ENCODE results near the gene SDHAF4. TPM values are rescaled to one million over a fixed set of nuclear protein-coding genes. Genes with fewer than 3 reads are reported as not detected.

Gene SDHAF4
- total RNA-seq, 1 experiment from 2014 or later, result 29.1 TPM

DNA sequence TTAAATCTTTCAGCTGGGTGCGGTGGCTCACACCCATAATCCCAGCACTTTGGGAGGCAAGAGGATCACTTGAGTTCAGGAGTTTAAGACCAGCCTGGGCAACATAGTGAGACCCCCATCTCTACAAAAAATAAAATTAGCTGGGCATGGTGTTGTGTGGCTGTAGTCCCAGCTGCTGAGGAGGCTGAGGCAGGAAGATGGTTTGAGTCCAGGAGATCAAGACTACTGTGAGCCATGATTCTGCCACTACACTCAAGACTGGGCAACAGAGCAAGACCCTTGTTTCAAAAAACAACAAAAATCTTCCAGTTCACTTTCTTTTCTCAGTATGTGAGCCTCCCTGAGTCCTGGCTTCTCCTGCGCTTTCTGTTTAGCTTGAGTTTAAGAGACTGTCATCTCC is 7.9 kb downstream of the SDHAF4 start:
- Histone ChIP-seq H4K20me1 (ENCODE audit: insufficient read depth) (no peaks in the 10 kb centered on the region), H3K4me2 (no peak overlapping the region), H3K27ac (no peak overlapping the region), H3K27me3 (ENCODE audit: insufficient read depth, low read depth) (no peaks in the 10 kb centered on the region), H3K79me2 (ENCODE audit: low read depth) (no peaks in the 10 kb centered on the region), H3K4me1 (replicated peaks; ENCODE audit: insufficient read depth) (0 out of 2 replicates have a peak, but pooled peaks cover 3% of the 10 kb centered on the region), H3K36me3 (ENCODE audit: low read depth) (no peaks in the 10 kb centered on the region), H3K4me3 (no peak overlapping the region), H3K9me3 (ENCODE audit: insufficient read depth, low read depth) (no peaks in the 10 kb centered on the region), H3K9me2 (ENCODE audit: insufficient read depth) (no peaks in the 10 kb centered on the region), H3F3A (ENCODE audit: insufficient read depth, low read depth) (0 out of 2 replicates have a peak, but pooled peaks cover 6% of the 10 kb centered on the region), H2AFZ (no peak overlapping the region)
- BruUV-seq (replicated peaks), result no TSS peak
- no peak for DNase-seq
- ChIA-PET CTCF (interaction anchor here (0.7 kb wide), 1 partner anchor 304 kb away, joined by 3 read pairs; no protein-coding TSS in a partner anchor), POLR2A (ENCODE audit: unreplicated experiment) (interaction anchor here (0.5 kb wide), 1 partner anchor 93 kb away, joined by 3 read pairs; the partner anchor contains the start of gene SMAP1)
- intact Hi-C loops (cut with micrococcal nuclease; ENCODE audit: unreplicated experiment), result no loop called here
- TF ChIP-seq, protein P1, sequence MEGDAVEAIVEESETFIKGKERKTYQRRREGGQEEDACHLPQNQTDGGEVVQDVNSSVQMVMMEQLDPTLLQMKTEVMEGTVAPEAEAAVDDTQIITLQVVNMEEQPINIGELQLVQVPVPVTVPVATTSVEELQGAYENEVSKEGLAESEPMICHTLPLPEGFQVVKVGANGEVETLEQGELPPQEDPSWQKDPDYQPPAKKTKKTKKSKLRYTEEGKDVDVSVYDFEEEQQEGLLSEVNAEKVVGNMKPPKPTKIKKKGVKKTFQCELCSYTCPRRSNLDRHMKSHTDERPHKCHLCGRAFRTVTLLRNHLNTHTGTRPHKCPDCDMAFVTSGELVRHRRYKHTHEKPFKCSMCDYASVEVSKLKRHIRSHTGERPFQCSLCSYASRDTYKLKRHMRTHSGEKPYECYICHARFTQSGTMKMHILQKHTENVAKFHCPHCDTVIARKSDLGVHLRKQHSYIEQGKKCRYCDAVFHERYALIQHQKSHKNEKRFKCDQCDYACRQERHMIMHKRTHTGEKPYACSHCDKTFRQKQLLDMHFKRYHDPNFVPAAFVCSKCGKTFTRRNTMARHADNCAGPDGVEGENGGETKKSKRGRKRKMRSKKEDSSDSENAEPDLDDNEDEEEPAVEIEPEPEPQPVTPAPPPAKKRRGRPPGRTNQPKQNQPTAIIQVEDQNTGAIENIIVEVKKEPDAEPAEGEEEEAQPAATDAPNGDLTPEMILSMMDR (conservative IDR thresholded peaks at IDR 0.05), result no peak
- no peak for TF ChIP-seq EZH2 (IDR thresholded peaks at IDR 0.05; ENCODE audit: low read depth)

DNA sequence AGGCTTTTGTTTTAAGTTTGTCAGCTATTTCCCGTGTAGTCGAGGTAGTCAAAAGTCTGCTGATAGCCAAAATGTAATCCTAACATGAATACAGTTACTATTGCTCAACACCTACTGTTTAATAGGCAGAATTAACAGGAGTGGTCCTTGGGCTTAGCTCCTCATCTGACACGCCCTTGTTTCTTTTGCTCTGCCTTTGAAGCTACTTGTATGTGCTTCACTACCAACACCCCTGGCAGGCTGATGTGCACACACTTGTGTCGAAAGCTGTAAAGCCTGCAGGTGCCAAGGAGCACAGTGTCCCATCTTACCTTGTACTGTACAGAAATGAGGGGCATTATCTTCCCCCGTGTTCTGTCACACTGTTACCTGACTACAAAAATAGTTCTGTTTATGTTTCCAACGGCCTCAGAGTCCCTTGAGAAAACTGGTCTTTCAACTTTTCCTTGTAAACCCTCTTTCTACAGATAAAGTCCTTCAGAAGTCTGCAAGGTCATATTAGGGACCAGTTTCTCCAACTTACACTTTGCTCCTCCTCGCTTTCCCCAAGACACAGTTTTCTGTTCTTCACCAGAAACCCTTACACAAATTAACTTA is 9.3 kb downstream of the SDHAF4 start:
- DNase-seq, result no peak
- ChIA-PET CTCF (no interaction called here), POLR2A (ENCODE audit: unreplicated experiment) (no interaction called here)
- Histone ChIP-seq H2AFZ (no peak overlapping the region), H3F3A (ENCODE audit: insufficient read depth, low read depth) (0 out of 2 replicates have a peak, but pooled peaks cover 6% of the 10 kb centered on the region), H3K9me3 (ENCODE audit: insufficient read depth, low read depth) (no peaks in the 10 kb centered on the region), H3K27me3 (ENCODE audit: insufficient read depth, low read depth) (no peaks in the 10 kb centered on the region), H4K20me1 (ENCODE audit: insufficient read depth) (no peaks in the 10 kb centered on the region), H3K4me2 (no peak overlapping the region), H3K36me3 (ENCODE audit: low read depth) (no peaks in the 10 kb centered on the region), H3K79me2 (ENCODE audit: low read depth) (no peaks in the 10 kb centered on the region), H3K27ac (no peak overlapping the region), H3K4me1 (replicated peaks; ENCODE audit: insufficient read depth) (0 out of 2 replicates have a peak, but pooled peaks cover 3% of the 10 kb centered on the region), H3K4me3 (no peak overlapping the region), H3K9me2 (ENCODE audit: insufficient read depth) (no peaks in the 10 kb centered on the region)
- intact Hi-C loops (cut with micrococcal nuclease; ENCODE audit: unreplicated experiment), result no loop called here
- BruUV-seq (replicated peaks), result no TSS peak
- no peak for TF ChIP-seq EZH2 (IDR thresholded peaks at IDR 0.05; ENCODE audit: low read depth)
- TF ChIP-seq, protein P1 (conservative IDR thresholded peaks at IDR 0.05), result no peak

DNA sequence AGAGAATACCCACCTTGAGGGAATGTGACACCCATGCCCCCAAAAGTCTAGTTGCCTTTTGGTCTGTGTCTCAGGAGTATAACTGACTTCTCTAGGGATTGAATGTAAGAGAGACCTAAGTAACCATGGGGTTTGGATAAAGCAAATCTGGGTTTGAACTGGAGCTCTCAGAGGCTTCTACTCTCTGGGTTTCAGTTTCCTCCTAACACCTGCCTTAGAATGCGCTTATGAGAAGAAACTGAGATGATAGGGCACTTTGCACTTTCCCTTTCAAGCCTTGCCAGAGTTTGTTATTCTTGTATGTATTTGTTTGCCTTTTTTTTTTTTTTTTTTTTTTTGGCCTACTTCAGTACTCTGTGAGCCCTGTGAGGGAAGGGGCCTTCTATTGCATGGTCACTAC is 19.4 kb downstream of the SDHAF4 start:
- H3F3A ChIP-seq (ENCODE audit: insufficient read depth, low read depth), result no peaks in the 10 kb centered on the region
- no peaks in the 10 kb centered on the region for H3K27me3 ChIP-seq (ENCODE audit: insufficient read depth, low read depth)
- intact Hi-C loops (cut with micrococcal nuclease; ENCODE audit: unreplicated experiment), result no loop called here
- H2AFZ ChIP-seq, result no peak overlapping the region
- no peaks in the 10 kb centered on the region for H4K20me1 ChIP-seq (ENCODE audit: insufficient read depth)
- H3K4me1 ChIP-seq (replicated peaks; ENCODE audit: insufficient read depth), result no peaks in the 10 kb centered on the region
- no TSS peak for BruUV-seq (replicated peaks)
- ChIA-PET POLR2A (ENCODE audit: unreplicated experiment) (no interaction called here), CTCF (no interaction called here)
- H3K4me2 ChIP-seq, result no peak overlapping the region
- DNase-seq, result no peak
- no peaks in the 10 kb centered on the region for H3K36me3 ChIP-seq (ENCODE audit: low read depth)
- TF ChIP-seq EZH2 (IDR thresholded peaks at IDR 0.05; ENCODE audit: low read depth), result no peak
- TF ChIP-seq, protein P1 (conservative IDR thresholded peaks at IDR 0.05), result no peak
- H3K27ac ChIP-seq, result no peak overlapping the region
- H3K9me3 ChIP-seq (ENCODE audit: insufficient read depth, low read depth), result no peaks in the 10 kb centered on the region
- no peaks in the 10 kb centered on the region for H3K79me2 ChIP-seq (ENCODE audit: low read depth)
- no peak overlapping the region for H3K4me3 ChIP-seq
- no peaks in the 10 kb centered on the region for H3K9me2 ChIP-seq (ENCODE audit: insufficient read depth)

Data from PC-9 (cell line).